GM19397 (cell line): ENCODE results near the gene DDX54.
"Not testable (repeated sequence)": the region's sequence is repeated elsewhere in the genome, so short reads cannot be mapped to it uniquely, and the experiment has no call there.

Experiments
- ATAC-seq: cut with Tn5 transposase; IDR thresholded peaks from one replicate; pipeline ENCODE4 v1.9.1; 2021; ENCODE audit warnings: mild to moderate bottlenecking, moderate library complexity; ENCODE audit not compliant: unreplicated experiment

DDX54 gene

DNA sequence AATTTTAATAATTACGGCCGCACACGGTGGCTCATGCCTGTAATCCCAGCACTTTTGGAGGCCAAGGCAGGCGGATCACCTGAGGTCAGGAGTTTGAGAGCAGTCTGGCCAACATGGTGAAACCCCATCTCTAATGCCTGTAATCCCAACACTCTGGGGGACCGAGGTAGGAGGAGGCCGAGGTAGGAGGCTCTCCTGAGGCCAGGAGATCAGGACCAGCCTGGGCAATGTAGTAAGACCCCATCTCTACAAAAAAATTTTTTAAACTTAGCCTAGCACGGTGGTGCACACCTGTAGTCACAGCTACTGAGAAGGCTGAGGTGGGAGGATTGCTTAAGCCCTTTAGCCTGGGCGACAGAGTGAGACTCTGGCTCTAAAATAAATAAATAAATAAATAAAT lies 41.3 kb downstream of the DDX54 start:
- no peak for ATAC-seq

DNA sequence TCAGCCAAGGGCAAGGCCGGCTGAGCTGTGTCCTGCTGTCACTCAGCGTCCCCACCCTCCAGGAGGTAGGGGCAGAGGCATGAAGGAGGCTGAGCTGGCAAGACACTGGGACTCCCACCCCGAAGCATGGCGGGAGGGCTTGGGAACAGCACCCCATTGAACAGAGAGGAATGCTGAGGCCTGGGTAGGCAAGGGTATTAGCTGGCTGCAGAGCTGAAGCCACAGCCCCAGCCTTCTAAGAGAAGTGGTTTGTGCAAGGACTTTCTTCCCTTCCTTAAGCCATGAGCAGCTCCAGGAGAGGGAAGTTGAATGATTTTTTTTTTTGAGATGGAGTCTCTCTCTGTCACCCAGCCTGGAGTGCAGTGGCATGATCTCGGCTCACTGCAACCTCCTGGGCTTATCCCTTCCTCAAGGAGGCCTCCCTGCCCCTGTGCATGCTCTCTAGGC lies 42.4 kb downstream of the DDX54 start:
- no peak for ATAC-seq

DNA sequence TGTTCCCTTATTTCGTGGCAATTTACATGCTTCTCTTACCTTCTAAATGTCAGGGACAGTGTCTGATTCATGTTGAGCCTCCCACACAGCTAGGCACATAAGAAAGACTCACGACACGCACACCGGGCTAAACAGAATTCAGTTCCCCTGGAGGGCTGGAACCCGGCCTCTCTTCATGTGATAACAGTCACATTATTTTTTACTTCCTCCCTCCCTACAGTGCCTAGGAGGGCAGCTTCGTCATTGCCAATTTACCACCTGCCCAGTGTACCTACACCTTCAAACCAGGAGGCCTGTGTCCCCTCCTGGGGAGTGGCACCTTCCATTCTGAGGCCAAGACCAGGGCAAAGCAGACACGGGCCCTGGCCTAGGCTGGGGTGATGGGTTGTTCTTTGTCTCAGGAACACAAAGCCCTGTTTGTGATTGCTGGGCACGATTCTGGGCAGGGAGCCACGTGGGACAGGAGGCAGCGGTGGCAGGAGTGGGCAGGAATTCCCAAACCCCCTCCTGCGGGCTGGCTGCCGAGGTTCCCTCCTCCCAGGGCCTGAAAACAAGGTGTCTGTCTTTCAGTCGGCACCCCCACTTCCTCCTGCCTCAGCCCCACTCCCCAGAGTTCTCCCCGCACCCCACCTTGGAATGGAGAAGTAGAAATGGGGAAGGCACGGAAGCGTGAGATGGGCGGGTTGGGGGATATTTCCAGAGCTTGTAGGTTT lies 42.9 kb downstream of the DDX54 start:
- ATAC-seq = no peak

DNA sequence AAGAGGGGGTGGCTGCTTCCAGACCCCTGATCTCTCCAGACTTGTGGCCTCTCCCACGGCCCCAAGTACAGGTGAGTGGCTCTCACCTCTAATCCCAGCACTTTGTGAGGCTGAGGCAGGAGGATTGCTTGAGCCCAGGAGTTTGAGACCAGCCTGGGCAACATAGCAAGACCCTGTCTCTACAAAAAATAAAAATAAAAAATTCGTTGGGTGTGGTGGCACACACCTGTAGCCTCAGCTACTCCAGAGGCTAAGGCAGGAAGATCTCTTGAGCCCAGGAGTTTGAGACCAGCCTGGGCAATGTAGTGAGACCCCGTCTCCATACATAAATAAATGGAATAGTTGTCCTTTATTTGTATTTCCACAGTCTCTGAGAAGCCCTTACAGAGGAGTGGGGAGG lies 43.6 kb downstream of the DDX54 start:
- ATAC-seq = not testable (repeated sequence)

DNA sequence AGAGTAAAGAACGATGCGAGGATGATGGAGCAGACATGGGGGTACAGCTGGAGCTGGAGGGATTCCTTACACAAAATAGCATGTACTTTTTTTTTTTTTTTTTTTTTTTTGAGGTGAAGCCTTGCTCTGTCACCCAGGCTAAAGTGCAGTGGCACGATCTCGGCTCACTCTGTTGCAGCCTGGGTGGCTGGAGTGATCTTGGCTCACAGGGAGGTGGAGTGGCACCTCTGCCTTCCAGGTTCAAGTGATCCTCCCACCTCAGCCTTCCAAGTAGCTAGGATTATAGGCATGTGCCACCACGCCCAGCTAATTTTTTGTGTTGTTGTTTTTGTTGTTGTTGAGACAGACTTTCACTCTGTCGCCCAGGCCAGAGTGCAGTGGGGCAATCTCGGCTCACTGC lies 44.6 kb downstream of the DDX54 start:
- no peak for ATAC-seq

DNA sequence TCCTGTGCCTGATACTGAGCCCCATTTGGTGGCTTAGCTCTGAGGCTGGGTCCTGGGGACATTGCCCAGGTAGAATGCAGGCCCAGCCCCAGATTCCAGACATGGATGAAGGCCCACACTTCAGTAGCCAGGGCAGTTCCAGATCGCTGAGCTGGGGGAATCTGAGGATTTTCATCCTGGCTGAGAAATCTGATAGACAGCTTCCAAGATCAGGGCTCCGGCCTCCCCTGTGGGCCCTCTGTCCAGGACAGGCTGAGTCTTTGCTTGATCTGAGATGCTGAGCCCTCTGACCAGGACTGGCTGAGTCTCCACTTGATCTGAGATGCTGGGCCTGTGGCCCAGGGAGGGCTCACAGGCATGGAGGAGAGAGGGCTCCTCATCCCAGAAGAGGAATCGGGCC lies 46.5 kb downstream of the DDX54 start:
- ATAC-seq = no peak

DNA sequence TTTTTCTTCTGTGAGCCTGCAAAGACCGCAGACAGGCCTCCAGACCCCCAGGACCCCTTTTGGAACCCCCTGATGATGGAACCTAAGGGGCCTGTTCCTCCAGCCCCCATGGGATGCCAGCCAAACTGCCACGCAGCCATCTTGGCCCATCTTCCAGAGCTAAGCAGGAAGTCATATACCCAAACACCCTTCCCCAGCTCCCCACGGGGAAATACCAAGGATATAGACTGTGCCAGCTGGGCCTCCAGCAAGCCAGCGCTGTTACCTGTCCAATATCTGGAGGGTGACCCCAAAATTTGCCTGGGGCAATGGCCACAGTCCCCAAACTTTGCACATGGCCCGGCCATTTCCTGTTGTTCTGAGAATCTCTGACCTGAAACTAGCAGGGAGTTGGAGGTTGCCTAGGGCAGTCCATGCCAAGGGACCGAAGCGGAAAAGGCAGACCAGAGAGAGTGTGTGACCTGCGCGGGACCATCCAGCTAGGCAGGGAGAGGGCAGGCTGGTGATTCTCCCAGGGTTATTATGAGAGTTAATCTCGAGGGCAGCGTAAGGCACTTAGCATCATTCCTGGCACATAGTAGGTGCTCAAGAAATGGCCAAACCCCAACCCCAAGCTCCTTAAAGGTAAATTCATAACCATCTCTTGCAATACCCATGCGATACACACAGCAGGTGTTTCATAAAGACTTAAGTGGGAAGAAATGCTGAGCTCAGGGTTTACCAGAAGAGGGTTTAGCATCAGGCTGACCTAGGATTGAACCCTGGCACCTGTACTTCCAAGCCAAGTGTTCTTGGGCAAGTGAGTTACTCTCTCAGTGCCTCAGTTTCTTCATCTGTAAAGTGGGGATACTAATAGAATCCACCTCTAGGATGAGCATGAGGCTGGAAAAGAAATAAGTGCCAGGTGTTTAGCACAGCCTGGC lies 47.2 kb downstream of the DDX54 start:
- no peak for ATAC-seq

DNA sequence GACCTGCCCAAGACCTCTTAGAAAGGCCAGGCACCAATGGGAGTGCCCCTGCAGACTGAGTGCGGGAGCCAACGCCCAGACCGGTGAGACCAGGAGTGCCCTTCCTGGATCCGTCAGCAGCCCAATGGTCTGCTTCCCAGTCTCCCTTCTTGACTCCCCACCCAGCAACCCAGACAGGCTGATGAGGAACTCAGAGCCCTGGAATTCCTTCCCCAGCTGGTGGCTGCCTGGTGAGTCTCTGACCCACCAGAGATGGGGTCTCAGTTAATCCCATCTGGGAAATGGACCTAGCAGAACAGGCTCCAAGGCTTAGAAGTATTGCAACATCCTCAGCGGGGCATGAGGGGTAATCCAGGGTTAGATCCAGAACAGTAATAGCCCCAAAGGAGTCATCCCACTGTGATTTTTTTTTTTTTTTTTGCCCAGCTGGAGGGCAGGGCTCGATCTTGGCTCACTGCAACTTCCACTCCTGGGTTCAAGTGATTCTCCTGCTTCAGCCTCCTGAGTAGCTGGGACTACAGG lies 48.2 kb downstream of the DDX54 start:
- ATAC-seq = no peak

DNA sequence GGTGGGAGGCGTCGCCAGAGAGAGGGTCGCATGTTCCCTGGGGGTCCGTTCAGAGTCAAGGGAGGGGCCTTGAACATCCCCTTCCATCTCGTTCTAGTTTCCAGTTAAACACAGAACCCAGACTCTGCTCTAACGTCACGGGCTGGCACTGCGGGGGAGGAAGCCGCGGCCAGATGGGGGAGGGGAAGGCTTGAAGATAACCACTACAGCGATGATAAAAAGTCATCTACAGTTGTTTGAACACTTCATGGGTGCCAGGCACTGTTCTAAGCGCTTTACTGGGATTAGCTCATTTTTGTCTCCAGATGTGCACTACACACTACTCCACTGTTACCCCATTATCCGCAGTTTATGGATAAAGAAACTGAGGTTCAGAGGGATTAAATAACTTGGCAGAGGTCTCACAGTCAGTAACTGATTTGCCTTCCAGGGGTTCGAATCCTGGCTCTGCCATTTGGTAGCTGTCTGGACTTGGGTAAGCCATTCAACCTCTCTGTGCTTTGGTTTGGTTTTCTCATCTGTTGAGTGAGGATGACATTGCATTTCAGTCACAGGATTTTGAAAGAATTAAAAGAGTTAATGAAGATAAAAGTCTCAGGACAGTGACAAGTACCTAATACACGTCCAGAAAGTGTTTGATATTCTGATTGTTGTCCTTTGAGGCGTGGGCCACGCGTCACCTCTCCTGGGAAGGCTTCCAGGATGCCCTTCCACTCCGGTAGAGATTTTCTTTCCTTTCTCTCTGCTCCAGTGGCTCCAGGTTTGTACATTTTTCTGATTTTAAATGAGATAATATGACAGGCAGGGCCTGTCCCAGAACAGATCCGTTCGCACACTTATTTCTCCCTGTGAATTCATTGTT lies 48.9 kb downstream of the DDX54 start:
- ATAC-seq = no peak

DNA sequence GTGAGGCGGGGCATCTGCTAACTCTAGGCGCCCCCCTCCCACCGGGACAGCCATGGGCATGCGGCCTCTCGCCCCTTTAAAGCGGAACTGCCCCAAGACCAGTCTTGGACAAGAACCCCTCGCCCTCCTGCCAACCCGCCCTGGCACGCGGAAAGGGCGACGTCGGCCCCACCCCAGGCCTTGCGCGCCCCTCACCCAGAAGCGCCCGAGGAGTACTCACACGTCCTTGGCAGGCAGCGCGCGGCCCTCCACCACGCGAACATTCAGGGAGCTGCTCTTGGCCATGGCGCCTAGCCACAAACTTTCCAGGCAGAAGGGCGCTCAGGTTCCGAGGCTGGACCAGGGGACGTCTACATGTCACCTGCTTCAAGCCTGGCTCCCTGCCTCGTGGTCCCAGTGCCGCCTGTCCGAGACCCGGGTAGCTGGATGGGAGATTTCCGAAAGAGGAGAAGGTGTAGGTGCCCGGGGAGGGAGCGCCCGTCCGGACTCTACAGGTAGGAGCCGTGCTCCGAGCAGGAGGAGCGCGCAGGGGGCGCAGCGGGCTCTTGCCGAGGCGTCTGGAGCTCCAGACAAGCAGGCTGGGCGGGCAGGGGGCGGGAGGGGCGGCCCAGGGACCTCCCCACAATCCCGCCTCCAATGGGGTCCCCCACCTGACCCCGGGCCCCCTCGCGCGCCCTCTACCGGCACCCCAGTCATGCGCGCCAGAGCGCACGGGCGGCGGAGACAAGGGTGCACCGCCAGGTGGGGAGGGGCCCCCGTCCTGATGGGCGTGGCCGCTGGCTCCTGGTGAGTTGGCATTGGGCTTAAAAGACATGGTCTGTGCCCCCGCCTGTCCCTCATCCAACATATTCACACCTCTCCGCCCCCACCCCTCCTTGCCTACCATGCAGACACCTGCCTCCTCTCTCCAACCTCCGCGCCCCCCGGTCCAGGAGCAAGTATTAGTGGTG lies 49.8 kb downstream of the DDX54 start, which contains the start of gene RASAL1:
Gene RASAL1 (minus strand): TSS at position 584 of the 950 bp plus-strand sequence. CDS start 299 bp downstream, at position 285.
- ATAC-seq = no peak

DNA sequence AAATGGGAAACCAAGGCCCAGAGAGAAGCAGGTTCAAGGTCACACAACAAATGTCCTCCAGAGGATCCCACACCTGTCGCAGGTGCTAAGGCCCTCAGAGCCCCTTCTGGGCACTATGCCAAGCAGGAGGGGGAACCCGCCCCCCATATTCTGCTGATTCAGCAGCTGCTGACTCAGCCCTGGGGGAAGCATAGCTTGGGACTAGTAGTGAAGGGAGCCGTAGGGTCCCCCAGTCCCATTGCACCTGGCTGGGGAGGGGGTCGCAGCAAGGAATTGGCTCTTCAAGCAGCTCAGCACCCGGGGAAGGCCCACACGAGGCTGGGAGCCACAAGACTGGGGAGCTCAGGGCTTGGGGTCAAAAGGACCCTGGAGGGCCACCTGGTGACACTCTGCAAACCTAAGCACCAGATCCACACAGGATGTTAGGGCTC lies 50.7 kb downstream of the DDX54 start:
- no peak for ATAC-seq

DNA sequence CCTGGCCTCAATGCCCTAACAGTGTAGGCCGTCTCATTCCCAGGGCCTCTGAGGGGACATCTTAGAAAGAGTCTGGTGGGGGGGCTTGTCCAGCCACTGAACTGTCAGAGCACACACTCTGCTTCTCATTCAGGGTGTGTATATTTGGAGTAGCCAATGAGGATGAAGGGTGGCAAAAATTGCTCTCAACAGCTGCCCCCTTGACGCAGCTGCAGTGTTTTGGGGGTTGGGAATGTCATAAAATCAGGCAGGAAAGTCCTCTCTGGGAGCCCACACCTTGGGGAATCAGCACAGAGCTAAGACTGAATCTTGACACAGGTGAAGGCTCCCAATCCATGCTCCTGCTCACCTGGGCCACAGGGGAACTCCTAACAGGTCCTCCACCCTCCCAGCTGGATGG lies 51.2 kb downstream of the DDX54 start:
- ATAC-seq = no peak

DNA sequence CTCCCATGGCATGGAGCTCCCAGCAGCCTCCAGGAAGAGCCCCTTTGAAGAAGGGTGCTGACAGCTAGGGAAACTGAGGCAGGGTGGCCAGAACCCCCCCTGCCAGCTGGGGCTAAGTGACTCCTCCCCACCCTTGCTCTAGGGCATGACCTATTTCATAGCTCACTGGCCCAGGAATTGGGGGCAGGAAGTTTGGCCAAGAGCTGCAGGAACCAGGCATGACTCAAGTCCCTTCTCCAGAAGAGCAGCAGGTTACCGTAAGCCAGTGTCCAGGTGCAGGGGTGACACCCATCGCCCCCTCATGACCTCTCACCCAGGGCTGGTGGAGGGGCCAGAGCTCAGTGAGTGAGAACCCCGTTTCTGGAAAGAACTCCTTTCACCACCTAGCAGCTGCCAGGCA lies 51.6 kb downstream of the DDX54 start:
- ATAC-seq = no peak

DNA sequence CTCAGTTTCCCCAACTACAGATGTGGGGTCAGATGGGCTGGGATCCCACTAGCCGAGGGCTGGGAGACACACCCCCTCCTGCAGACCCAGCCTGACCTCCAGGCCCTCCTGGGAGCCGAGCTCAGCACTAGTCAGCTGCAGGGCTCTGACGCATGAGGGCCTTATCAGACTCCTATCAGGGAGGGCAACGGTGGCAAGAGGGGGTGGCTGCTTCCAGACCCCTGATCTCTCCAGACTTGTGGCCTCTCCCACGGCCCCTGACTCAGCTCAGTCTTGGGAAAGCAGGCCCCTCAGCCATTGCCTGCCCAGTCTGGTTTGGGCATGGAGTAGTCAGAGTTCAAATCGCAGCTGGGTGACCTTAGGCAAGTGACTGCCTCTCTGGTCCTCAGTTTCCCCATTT lies 52.2 kb downstream of the DDX54 start:
- no peak for ATAC-seq

DNA sequence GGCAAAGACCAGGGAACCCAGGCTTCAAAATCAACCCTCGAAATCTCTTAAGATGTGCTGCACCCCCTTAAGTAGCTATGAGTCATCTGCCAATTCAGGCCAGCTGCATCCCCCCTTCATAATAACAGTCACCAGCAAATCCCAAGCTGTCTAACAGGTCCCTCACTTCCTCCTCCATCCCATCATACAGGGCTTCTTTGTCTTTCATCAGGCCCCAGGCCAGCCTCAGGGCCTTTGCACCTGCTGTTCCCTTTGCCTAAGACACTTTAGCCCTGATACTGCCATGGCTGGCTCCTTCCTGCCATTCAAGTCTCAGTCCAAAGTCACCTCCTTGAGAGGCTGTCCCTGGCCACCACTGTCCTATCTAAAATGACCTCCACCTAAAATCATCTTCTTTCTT lies 53.7 kb downstream of the DDX54 start:
- no peak for ATAC-seq

DNA sequence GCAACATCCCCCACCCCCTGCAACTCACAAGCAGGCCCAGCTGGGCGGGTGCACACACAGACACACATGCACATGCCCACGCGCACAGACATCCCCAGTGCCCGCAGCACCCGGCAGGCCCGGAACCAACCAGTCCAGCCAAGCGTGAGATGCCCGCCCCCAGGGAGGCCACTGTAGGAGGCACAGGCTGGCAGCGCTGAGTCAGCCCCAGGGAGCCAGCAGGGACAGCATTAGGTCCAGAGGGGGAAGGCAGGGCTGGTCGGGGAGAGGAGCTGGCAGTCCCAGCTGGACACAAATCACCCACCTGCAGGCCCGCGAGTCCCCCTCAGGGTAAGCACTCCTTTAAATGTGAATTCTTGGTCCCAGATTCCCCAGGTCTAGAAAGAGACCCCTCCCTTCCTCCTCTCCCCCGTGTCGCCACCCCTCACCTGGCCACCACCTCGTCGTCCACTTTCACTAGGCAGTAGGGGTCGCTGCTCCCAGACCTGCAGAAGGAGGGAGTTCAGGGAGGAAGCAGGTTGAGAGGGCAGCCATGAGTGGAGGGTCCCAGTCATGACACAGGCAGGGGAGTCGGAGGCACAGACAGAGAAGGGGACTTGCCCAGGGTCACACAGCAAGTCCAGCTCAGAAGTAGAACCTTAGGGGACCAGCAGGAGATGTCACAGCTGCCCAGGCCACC lies 54.7 kb downstream of the DDX54 start:
- ATAC-seq = no peak

DNA sequence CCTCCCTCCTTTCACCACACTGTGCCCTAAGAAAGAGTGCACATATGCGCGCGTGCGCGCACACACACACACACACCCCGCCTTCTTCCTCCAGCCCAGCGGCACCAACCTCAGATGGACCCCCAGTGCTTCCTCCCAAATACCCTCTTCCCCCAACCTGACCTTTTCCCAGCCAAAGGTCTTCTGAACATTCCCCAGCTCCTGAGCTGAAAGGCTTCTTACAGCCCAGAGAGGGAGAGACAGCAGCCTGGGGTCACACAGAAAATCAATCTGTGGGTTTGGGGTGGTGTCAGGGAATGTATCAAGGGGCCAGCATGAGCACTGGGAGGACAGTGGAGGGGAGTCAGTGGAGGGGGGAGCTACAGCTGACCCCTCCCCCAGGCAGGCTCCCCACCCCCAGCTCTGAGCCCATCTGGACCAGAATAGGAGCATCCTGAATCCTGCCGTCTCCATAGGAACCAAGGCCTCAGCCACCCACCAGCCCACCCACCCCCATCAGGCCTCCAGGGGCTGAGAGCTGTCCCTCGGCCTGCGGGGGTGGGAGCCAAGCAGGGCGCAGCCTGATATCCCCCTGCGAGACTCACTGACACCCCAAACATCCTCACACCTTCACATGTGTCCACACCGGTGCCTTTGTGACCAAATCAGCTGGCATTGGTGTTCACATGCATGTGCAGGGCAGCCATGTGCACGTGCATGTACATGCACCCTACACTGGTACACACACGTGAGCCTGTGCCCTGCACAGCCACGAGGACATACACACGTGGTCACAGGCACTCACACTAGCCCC lies 55.4 kb downstream of the DDX54 start:
- ATAC-seq = no peak
